Mammary epithelial cell (primary cell): ENCODE results near the gene CAMTA1.

Experiments
- EZH2 ChIP-seq: IDR thresholded peaks from 2 replicates; pipeline ENCODE4 v1.6.1; 2012; ENCODE audit warnings: low read length, inconsistent platforms, borderline replicate concordance
- TF ChIP-seq, protein P1 (sequence below), 2 donors: IDR thresholded peaks in 1 of 2; conservative IDR thresholded peaks in 1 of 2; 2 replicates each; pipeline ENCODE4 v1.5.1; 2011 to 2012; ENCODE audit warnings: inconsistent platforms in 2 of 2, low read length in 2 of 2, mild to moderate bottlenecking in 2 of 2, control low read depth in 1 of 2, low read depth in 1 of 2; ENCODE audit not compliant: insufficient read depth in 1 of 2; ENCODE audit errors: extremely low read depth in 1 of 2

GRCh38 chr1:7049913-7050625 lies 264.8 kb downstream of the CAMTA1 start:
- TF ChIP-seq EZH2: no peak
- TF ChIP-seq, protein P1, sequence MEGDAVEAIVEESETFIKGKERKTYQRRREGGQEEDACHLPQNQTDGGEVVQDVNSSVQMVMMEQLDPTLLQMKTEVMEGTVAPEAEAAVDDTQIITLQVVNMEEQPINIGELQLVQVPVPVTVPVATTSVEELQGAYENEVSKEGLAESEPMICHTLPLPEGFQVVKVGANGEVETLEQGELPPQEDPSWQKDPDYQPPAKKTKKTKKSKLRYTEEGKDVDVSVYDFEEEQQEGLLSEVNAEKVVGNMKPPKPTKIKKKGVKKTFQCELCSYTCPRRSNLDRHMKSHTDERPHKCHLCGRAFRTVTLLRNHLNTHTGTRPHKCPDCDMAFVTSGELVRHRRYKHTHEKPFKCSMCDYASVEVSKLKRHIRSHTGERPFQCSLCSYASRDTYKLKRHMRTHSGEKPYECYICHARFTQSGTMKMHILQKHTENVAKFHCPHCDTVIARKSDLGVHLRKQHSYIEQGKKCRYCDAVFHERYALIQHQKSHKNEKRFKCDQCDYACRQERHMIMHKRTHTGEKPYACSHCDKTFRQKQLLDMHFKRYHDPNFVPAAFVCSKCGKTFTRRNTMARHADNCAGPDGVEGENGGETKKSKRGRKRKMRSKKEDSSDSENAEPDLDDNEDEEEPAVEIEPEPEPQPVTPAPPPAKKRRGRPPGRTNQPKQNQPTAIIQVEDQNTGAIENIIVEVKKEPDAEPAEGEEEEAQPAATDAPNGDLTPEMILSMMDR (conservative IDR thresholded peaks at IDR 0.05 in 1 of 2, IDR thresholded peaks at IDR 0.05 in 1 of 2; ENCODE audit: extremely low read depth in 1 of 2, insufficient read depth in 1 of 2, low read depth in 1 of 2, low read length in 2 of 2): no peak
